HG03378 (cell line): ENCODE results near the gene HMCN1.
"Not testable (repeated sequence)": the region's sequence is repeated elsewhere in the genome, so short reads cannot be mapped to it uniquely, and the experiment has no call there.

Source experiments
- ATAC-seq: cut with Tn5 transposase; IDR thresholded peaks from one replicate; pipeline ENCODE4 v1.9.1; 2021; ENCODE audit warnings: mild to moderate bottlenecking, moderate library complexity; ENCODE audit not compliant: unreplicated experiment

Gene HMCN1

DNA sequence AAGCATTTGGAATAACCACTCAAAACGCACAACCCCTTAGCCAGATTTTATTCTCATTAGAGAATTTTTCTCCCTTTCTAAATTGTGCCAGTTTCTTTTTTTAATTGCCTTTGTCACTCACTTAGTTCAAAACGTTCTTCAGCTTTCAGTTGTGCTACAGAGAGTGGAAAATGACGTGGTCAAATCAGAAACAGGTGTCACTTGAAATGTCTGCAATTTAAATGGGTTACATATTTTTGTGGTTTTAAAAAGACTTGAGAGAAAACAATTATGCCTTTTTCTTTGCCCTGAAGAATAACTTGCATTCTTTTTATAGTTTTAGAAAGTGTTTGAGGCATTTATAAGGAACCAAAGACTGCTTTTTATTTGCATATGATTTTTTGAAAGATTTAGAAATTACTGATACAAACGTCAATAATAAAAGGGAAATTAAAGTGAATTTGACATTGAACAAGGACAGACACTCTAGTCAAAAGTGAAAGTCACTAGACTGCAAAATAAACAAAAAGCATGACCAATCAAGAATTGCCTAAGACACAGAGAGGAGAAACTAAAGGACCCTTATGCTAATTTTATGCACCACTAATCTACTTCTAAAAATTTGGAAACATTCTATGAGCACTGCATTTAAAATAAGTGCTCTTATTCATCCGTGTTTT is 449.9 kb downstream of the HMCN1 start:
- peak; percentile 68 for ATAC-seq

GRCh38 chr1:186186251-186186650 is 452.1 kb downstream of the HMCN1 start:
- ATAC-seq = not testable (repeated sequence)

DNA sequence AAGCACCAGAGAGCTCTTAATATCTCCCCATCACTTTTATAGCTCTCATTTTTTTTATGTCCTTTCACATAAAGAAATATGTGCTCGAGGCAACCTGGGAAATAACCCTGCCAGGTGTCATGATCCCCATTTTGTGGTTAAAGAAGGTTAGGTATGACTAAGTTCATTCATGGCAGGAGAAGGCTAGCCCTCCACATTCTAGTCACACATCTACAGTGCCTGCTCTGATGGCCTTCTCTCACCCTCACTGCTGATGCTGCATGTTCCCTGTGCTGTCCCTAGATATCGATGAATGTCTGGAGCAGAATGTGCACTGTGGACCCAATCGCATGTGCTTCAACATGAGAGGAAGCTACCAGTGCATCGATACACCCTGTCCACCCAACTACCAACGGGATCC is 453.4 kb downstream of the HMCN1 start:
- ATAC-seq = peak; percentile 55

- peak; percentile 17 for ATAC-seq
Observed at GRCh38 chr1:186188004-186188539, 453.9 kb downstream of the HMCN1 start.

GRCh38 chr1:186188736-186189135 is 454.5 kb downstream of the HMCN1 start:
- ATAC-seq = no peak

- ATAC-seq = no peak
Observed at GRCh38 chr1:186189156-186189555, 455.0 kb downstream of the HMCN1 start.

GRCh38 chr1:186191511-186191910 is 457.3 kb downstream of the HMCN1 start:
- ATAC-seq = no peak

DNA sequence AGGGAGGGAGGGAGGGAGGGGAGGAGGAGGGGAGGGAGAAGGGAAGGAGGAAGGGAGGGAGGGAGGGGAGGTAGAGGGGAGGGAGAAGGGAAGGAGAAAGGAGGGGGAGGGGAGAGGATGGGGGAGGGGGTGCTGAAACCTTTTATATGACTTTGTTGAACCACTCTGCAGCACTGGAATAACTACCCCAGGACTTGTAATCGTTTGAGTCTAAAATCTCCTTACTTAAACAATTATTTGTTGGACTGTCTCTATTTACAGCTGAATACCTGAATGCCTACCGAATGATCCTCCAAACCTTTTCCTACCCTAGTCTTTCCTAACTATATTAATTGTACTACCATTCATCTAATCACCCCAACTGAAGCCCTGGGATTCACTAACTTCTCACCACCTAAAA is 459.0 kb downstream of the HMCN1 start:
- no peak for ATAC-seq

GRCh38 chr1:186194107-186194756 is 460.0 kb downstream of the HMCN1 start:
- ATAC-seq = peak; percentile 95

GRCh38 chr1:186195377-186195931 is 461.3 kb downstream of the HMCN1 start:
- no peak for ATAC-seq

- ATAC-seq = no peak
Observed at GRCh38 chr1:186202271-186202764, 468.1 kb downstream of the HMCN1 start.

DNA sequence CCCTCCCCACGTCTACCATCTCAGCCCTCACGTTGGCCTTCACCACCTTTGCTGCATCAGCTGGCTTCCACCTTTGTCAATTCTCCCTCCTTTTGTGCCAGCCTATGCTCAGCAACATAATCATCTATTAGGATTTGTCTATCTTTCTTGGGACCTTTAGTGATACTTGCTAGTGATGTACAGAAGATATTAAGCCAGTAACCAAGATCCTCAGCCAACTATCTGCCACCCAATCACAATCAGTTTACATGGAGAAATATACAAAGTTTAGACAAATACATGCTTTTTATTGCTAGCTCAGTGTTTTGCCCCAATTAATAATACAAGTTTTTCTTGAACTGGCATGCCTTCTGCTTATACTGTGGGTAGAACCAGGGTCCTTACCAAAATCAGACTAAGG is 468.6 kb downstream of the HMCN1 start:
- no peak for ATAC-seq

DNA sequence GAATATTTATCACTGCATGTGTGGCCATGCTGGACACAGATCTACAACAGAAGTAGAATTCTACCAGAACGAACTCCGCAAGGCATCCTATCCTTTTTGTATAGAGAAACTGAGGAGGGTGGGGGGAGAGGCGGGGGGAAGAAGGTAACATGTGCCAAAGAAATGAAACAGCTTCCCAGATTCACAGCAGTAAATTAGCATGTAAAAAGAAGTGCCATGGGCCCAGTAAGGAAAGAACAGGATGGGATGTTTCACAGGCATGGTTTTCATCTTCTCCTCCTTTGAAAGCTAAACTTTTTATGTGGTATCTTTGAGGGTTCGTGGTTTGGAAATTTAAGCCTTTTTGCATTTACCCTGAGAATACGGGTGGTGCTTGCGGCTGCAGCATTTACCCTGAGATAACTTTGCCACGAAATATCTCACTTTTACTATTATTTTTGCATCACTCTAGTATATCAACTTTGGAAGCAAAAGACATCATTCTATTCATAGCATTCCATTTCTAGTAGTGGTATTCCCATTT is 471.9 kb downstream of the HMCN1 start:
- no peak for ATAC-seq

GRCh38 chr1:186207391-186208085 is 473.3 kb downstream of the HMCN1 start:
- ATAC-seq = no peak

- no peak for ATAC-seq
Observed at GRCh38 chr1:186208405-186209129, 474.4 kb downstream of the HMCN1 start.

- no peak for ATAC-seq
Observed at GRCh38 chr1:186210258-186210657, 476.1 kb downstream of the HMCN1 start.

DNA sequence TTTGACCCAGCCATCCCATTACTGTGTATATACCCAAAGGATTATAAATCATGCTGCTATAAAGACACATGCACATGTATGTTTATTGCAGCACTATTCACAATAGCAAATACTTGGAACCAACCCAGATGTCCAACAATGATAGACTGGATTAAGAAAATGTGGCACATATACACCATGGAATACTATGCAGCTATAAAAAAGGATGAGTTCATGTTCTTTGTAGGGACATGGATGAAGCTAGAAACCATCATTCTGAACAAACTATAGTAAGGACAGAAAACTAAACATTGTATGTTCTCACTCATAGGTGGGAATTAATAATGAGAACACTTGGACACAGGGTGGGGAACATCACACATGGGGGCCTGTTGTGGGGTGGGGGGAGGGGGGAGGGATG is 477.4 kb downstream of the HMCN1 start:
- ATAC-seq = not testable (repeated sequence)

DNA sequence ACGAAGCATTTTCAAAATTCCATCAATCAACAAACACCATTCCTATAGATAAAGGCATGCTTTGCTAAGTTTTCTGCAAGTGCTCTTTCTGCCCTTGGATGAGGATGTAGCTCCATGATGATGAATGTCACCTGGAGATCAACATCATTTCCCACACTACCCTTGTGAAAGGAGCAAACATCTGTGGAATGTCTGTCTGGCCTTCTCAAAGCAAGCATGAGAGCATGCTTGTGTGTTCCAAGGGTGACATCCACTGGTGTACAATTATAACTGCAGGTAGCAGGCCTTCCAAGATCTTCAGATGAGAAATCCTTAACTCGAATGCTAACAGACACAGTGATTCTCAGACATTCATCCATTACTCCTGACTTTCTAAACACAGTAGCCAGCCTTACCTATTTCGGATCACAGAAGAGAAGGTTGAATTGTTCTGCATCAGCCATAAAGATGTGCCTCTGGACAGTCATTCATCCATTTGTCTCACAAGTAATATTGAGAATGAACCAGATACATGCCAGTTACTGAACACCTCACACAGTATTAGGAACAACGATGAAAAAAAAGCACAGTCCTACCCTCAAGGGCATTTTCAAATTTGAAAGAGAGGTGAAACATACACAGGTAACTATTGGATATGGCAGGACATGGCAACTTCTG is 478.5 kb downstream of the HMCN1 start:
- peak; percentile 93 for ATAC-seq

GRCh38 chr1:186213225-186213607 is 479.0 kb downstream of the HMCN1 start:
- ATAC-seq = no peak

DNA sequence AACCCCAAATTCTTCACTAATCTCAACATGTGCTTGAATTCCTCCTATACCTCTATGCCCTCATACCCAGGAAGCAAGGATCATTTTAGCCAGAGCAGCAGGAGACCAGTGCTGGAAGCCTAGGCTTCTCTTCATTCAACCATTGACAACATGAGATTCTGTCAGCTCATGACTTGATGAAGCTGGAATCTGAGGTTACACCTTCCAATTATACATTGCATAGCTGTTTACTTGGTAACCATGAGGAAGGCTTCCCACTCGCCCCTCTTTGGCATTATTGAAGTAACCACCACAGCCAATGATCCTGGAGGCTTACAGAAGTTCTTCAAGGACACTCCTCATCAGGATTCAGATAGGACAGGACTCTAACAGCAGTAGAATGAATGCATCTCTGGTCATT is 480.6 kb downstream of the HMCN1 start:
- ATAC-seq = no peak
